ENCODE measurements around the gene UBAC2. TPM values are rescaled to one million over a fixed set of nuclear protein-coding genes. Genes with fewer than 3 reads are reported as not detected.

UBAC2 gene
- total RNA-seq, 1 donor from 2014 or later: 44.3 TPM

- Histone ChIP-seq H3K4me1 (peaks cover 27% of the 10 kb centered on the region), H3K27me3 (ENCODE audit: low read depth) (no peaks in the 10 kb centered on the region), H3K27ac (replicated peaks) (no peak within 1 kb of the TSS), H3K9me3 (replicated peaks) (no peaks in the 10 kb centered on the region), H3K4me3 (no peak within 1 kb of the TSS), H3K36me3 (peaks cover 14% of the 10 kb centered on the region)
- DNase-seq: no peak
- intact Hi-C loops (cut with micrococcal nuclease): no loop called here
- TF ChIP-seq CTCF (IDR thresholded peaks at IDR 0.05; ENCODE audit: borderline replicate concordance): no peak
Observed at GRCh38 chr13:99258210-99258860, 57.7 kb downstream of the UBAC2 start, which contains the start of gene GPR18. GPR18 (minus strand) TSS chr13:99258379; CDS start chr13:99255872, 2,507 bp downstream.

GRCh38 chr13:99258946-99259345 lies 58.3 kb downstream of the UBAC2 start:
- no peak overlapping the region for H3K27ac ChIP-seq (replicated peaks)
- H3K4me3 ChIP-seq: no peak overlapping the region

GRCh38 chr13:99260216-99260615 lies 59.6 kb downstream of the UBAC2 start:
- no peak for TF ChIP-seq CTCF (IDR thresholded peaks at IDR 0.05; ENCODE audit: borderline replicate concordance)
- intact Hi-C loops (cut with micrococcal nuclease): no loop called here
- Histone ChIP-seq H3K27me3 (ENCODE audit: low read depth) (no peaks in the 10 kb centered on the region), H3K9me3 (replicated peaks) (no peaks in the 10 kb centered on the region), H3K4me3 (no peak overlapping the region), H3K27ac (replicated peaks) (no peak overlapping the region), H3K36me3 (peaks cover 5% of the 10 kb centered on the region), H3K4me1 (peaks cover 42% of the 10 kb centered on the region)
- no peak for DNase-seq

More at GRCh38 chr13:99258946-99259345, 58.3 kb downstream of the UBAC2 start:
- no peak for TF ChIP-seq CTCF (IDR thresholded peaks at IDR 0.05; ENCODE audit: borderline replicate concordance)
- DNase-seq: no peak
- intact Hi-C loops (cut with micrococcal nuclease): no loop called here
- peaks cover 34% of the 10 kb centered on the region for H3K4me1 ChIP-seq
- H3K36me3 ChIP-seq: peaks cover 14% of the 10 kb centered on the region
- H3K9me3 ChIP-seq (replicated peaks): no peaks in the 10 kb centered on the region
- no peaks in the 10 kb centered on the region for H3K27me3 ChIP-seq (ENCODE audit: low read depth)

GRCh38 chr13:99261059-99261458 lies 60.4 kb downstream of the UBAC2 start:
- intact Hi-C loops (cut with micrococcal nuclease): no loop called here
- Histone ChIP-seq H3K36me3 (no peaks in the 10 kb centered on the region), H3K4me3 (no peak overlapping the region), H3K27ac (replicated peaks) (no peak overlapping the region), H3K27me3 (ENCODE audit: low read depth) (no peaks in the 10 kb centered on the region), H3K9me3 (replicated peaks) (no peaks in the 10 kb centered on the region), H3K4me1 (peaks cover 40% of the 10 kb centered on the region)
- no peak for TF ChIP-seq CTCF (IDR thresholded peaks at IDR 0.05; ENCODE audit: borderline replicate concordance)
- DNase-seq: no peak

GRCh38 chr13:99263126-99263785 lies 62.6 kb downstream of the UBAC2 start:
- Histone ChIP-seq H3K9me3 (replicated peaks) (no peaks in the 10 kb centered on the region), H3K36me3 (no peaks in the 10 kb centered on the region), H3K27me3 (ENCODE audit: low read depth) (no peaks in the 10 kb centered on the region), H3K4me3 (no peak overlapping the region), H3K4me1 (peaks cover 24% of the 10 kb centered on the region), H3K27ac (replicated peaks) (no peak overlapping the region)
- DNase-seq: no peak
- no peak for TF ChIP-seq CTCF (IDR thresholded peaks at IDR 0.05; ENCODE audit: borderline replicate concordance)
- intact Hi-C loops (cut with micrococcal nuclease): no loop called here

All from left ventricle myocardium inferior (tissue), 1 donor.